A673 (cell line): ENCODE results near the gene CHST1. TPM values are rescaled to one million over a fixed set of nuclear protein-coding genes. Genes with fewer than 3 reads are reported as not detected.

Source experiments
- BruUV-seq: library from RNA; stranded (reverse); fragments of 400-500 nt; replicated peaks from 2 replicates; lab custom pipeline; 2021; lab: Mats Ljungman, UMichigan
- CTCF ChIA-PET: fragments of 300-600 bp; sonication (Branson Sonifier 250); formaldehyde crosslinking; loops from one replicate; lab custom pipeline; 2022; ENCODE audit warnings: antibody characterized with exemption; lab: Charles Lee
- POLR2A ChIA-PET: fragments of 300-600 bp; sonication (Branson Sonifier 250); formaldehyde crosslinking; loops from one replicate; lab custom pipeline; 2022; ENCODE audit warnings: antibody characterized with exemption; ENCODE audit not compliant: low non-redundant PET; lab: Charles Lee
- DNase-seq: peaks from one replicate; pipeline ENCODE4 v3.0.0-alpha.2; 2015; ENCODE audit warnings: low spot score
- H3K27ac ChIP-seq: fragments of 200-600 bp; sonication (generic); 2 replicates; pipeline ENCODE4 v1.5.1; 2016; ENCODE audit warnings: mixed run types, low read depth, mild to moderate bottlenecking, mixed read lengths, antibody characterized with exemption, low read length; ENCODE audit not compliant: poor library complexity, severe bottlenecking
- H3K27me3 ChIP-seq: fragments of 200-600 bp; sonication (generic); replicated peaks from 2 replicates; pipeline ENCODE4 v1.6.1; 2017; ENCODE audit warnings: mixed run types, low read depth, mild to moderate bottlenecking, mixed read lengths, antibody characterized with exemption, low read length; ENCODE audit not compliant: insufficient read depth, poor library complexity
- H3K36me3 ChIP-seq: fragments of 200-600 bp; sonication (generic); 2 replicates; pipeline ENCODE4 v1.6.1; 2016; ENCODE audit warnings: mixed run types, mild to moderate bottlenecking, mixed read lengths, antibody characterized with exemption, low read length; ENCODE audit not compliant: insufficient read depth, poor library complexity, severe bottlenecking
- H3K4me1 ChIP-seq: fragments of 200-600 bp; sonication (generic); 2 replicates; pipeline ENCODE4 v1.6.1; 2017; ENCODE audit warnings: mixed run types, mild to moderate bottlenecking, mixed read lengths, antibody characterized with exemption, low read length; ENCODE audit not compliant: insufficient read depth, poor library complexity, severe bottlenecking
- H3K4me3 ChIP-seq: fragments of 200-600 bp; sonication (generic); 2 replicates; pipeline ENCODE4 v1.5.1; 2016; ENCODE audit warnings: low read depth, mixed run types, mild to moderate bottlenecking, mixed read lengths, low read length; ENCODE audit not compliant: poor library complexity, severe bottlenecking
- H3K9me3 ChIP-seq: fragments of 200-600 bp; sonication (generic); 2 replicates; pipeline ENCODE4 v1.6.1; 2016; ENCODE audit warnings: mixed run types, low read depth, mild to moderate bottlenecking, mixed read lengths, antibody characterized with exemption, low read length; ENCODE audit not compliant: poor library complexity, severe bottlenecking
- EZH2 ChIP-seq: fragments of 200-600 bp; sonication (generic); IDR thresholded peaks from 2 replicates; pipeline ENCODE4 v1.6.1; 2017; ENCODE audit warnings: borderline replicate concordance, low read depth, mild to moderate bottlenecking, mixed read lengths, antibody characterized with exemption, low read length; ENCODE audit not compliant: poor library complexity, severe bottlenecking
- intact Hi-C: fragments of 100-400 bp; cut with micrococcal nuclease; formaldehyde crosslinking; loops from one replicate; pipeline ENCODE4 v1.10.0; 2022; ENCODE audit not compliant: unreplicated experiment
- total RNA-seq: library from RNA; stranded (reverse); gene quantifications from 2 replicates; pipeline ENCODE4 v1.2.3, GENCODE V29; 2021
- TF ChIP-seq, protein P1 (sequence below): fragments of 300-800, 200-600 bp; sonication (generic); conservative IDR thresholded peaks from 2 replicates; pipeline ENCODE4 v1.5.1; 2017; ENCODE audit warnings: low read depth, mild to moderate bottlenecking, antibody characterized with exemption, low read length, moderate library complexity, mixed read lengths

Gene CHST1
- total RNA-seq, 1 experiment from 2014 or later: 17.0 TPM

DNA sequence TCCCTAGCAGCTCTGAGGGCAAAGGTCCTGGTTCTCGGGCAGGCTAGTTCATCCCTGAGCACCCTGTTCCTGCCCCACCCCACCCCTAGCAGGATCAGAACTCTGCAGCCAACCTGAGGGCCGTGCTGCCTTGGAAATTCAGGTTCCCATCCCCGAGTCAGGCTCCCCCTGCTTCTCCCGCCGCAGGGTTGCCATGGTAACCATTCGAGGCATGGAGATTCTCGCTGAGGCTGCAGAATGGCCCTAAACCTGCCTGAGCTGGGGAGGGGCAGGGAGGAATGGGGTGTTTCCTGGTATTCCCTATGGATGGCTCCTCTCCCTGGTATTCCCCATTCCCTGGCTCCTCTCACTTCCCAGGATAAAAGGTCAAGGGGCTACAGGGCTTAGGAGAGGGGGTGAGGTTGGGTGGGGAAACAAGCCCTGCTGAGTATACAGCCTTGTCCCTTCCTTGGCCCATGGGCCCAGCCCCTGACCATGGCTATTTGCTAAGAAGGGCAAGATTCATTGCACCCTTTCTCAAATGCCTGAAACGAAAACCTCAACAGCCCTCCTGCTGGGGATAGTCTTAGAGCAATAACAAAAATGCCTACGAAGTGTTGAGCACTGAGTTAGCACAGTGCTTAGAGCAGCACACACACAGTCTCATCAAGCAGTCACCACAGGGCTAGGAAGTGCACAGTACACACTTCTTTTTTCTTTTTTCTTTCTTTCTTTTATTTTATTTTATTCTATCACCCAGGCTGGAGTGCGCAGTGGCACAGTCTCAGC, 58.7 kb downstream of the CHST1 start:
- no peaks in the 10 kb centered on the region for H3K4me1 ChIP-seq
- H3K4me3 ChIP-seq: no peak overlapping the region
- ChIA-PET POLR2A (no interaction called here), CTCF (no interaction called here)
- peaks cover 5% of the 10 kb centered on the region for H3K27me3 ChIP-seq
- intact Hi-C loops: no loop called here
- H3K36me3 ChIP-seq: no peaks in the 10 kb centered on the region
- peak; percentile 52 for DNase-seq
- H3K9me3 ChIP-seq: no peaks in the 10 kb centered on the region
- TF ChIP-seq, protein P1, sequence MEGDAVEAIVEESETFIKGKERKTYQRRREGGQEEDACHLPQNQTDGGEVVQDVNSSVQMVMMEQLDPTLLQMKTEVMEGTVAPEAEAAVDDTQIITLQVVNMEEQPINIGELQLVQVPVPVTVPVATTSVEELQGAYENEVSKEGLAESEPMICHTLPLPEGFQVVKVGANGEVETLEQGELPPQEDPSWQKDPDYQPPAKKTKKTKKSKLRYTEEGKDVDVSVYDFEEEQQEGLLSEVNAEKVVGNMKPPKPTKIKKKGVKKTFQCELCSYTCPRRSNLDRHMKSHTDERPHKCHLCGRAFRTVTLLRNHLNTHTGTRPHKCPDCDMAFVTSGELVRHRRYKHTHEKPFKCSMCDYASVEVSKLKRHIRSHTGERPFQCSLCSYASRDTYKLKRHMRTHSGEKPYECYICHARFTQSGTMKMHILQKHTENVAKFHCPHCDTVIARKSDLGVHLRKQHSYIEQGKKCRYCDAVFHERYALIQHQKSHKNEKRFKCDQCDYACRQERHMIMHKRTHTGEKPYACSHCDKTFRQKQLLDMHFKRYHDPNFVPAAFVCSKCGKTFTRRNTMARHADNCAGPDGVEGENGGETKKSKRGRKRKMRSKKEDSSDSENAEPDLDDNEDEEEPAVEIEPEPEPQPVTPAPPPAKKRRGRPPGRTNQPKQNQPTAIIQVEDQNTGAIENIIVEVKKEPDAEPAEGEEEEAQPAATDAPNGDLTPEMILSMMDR: no peak
- TF ChIP-seq EZH2: no peak
- H3K27ac ChIP-seq: no peak overlapping the region
- BruUV-seq: no TSS peak

DNA sequence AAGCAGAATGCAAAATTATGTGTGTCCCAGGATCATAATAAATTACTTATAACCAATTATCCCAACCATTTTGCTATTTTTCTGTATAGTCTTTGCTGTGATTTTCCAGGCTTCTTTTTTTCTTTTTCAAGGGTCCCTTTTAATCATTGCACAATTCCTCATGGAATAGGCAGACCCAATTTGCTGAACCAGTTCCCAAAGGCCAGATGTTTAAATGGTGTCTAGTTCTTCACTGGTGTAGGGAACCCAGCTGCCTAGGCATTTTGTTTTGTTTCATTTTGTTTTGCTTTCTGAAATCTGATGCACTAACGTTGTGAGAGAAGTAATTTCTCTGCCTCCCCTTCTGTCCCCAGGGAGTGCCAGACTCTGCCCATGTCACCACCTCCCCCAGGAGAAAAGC, 60.4 kb downstream of the CHST1 start:
- no TSS peak for BruUV-seq
- Histone ChIP-seq H3K9me3 (no peaks in the 10 kb centered on the region), H3K4me3 (no peak overlapping the region), H3K27me3 (peaks cover 5% of the 10 kb centered on the region), H3K4me1 (no peaks in the 10 kb centered on the region), H3K36me3 (no peaks in the 10 kb centered on the region), H3K27ac (no peak overlapping the region)
- intact Hi-C loops: no loop called here
- ChIA-PET CTCF (no interaction called here), POLR2A (no interaction called here)
- DNase-seq: no peak
- TF ChIP-seq, protein P1: no peak
- no peak for TF ChIP-seq EZH2

DNA sequence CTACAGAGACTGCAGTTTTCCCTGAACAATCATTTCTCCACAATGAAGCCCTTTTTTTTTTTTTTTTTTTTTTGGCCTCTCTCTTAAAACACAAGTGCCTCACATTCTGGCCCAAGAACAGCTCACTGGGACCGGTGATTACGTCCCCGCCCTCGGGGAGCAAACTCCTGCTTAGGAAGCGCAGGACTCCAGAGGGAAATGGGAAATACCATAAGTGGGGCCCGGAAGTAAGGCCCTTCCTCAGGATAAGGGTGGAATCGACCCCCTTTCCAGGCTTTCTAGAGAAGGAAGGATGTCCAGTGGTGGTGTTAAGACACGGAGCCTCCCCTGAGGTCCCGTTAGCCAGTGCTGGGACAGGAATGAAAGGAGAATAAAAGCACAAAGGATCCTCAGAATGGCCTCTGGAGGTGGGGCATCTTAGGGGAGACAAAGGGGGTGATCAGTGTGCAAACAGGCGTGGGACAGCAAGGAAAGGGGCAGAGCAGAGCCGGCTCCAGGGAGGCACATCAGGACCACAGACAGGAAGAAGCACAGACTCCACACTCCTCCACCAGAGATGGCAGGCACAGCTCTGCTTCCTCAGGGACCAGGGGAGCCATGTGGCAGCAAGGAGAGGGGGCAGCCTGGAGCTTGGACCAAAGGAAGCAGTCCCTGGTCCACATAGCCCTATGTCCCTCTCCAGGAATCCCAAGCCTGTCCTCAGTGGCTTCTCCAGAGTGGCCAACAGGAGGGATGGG, 61.3 kb downstream of the CHST1 start:
- no peaks in the 10 kb centered on the region for H3K36me3 ChIP-seq
- H3K4me1 ChIP-seq: no peaks in the 10 kb centered on the region
- TF ChIP-seq, protein P1: no peak
- TF ChIP-seq EZH2: no peak
- no TSS peak for BruUV-seq
- DNase-seq: no peak
- intact Hi-C loops: no loop called here
- H3K9me3 ChIP-seq: no peaks in the 10 kb centered on the region
- POLR2A ChIA-PET: no interaction called here
- peaks cover 5% of the 10 kb centered on the region for H3K27me3 ChIP-seq
- CTCF ChIA-PET: no interaction called here
- H3K27ac ChIP-seq: no peak overlapping the region
- no peak overlapping the region for H3K4me3 ChIP-seq
